ENCODE results near the gene KCNA1.

Gene KCNA1

GRCh38 chr12:4911316-4911994 lies 1.8 kb downstream of the KCNA1 start:
- no peak for DNase-seq (ENCODE audit: low read depth in 2 of 2)

GRCh38 chr12:4914720-4915119 lies 5.0 kb downstream of the KCNA1 start:
- DNase-seq (ENCODE audit: low read depth in 2 of 2): no peak

GRCh38 chr12:4915752-4916151 lies 6.0 kb downstream of the KCNA1 start:
- DNase-seq (ENCODE audit: low read depth in 2 of 2): no peak

- no peak for DNase-seq (ENCODE audit: low read depth in 2 of 2)
Measured at GRCh38 chr12:4918950-4919660, 9.4 kb downstream of the KCNA1 start.

- DNase-seq (ENCODE audit: low read depth in 2 of 2): no peak
Measured at GRCh38 chr12:4932576-4932975, 22.9 kb downstream of the KCNA1 start.

- DNase-seq (ENCODE audit: low read depth in 2 of 2): no peak
Measured at GRCh38 chr12:4933411-4933810, 23.7 kb downstream of the KCNA1 start.

- DNase-seq (ENCODE audit: low read depth in 2 of 2): no peak
Measured at GRCh38 chr12:4934407-4935035, 24.8 kb downstream of the KCNA1 start.

GRCh38 chr12:4938900-4939299 lies 29.2 kb downstream of the KCNA1 start:
- DNase-seq (ENCODE audit: low read depth in 2 of 2): no peak

GRCh38 chr12:4939418-4940023 lies 29.8 kb downstream of the KCNA1 start:
- no peak for DNase-seq (ENCODE audit: low read depth in 2 of 2)

- DNase-seq (ENCODE audit: low read depth in 2 of 2): no peak
Measured at GRCh38 chr12:4943067-4943937, 33.6 kb downstream of the KCNA1 start.

GRCh38 chr12:4943938-4944284 lies 34.2 kb downstream of the KCNA1 start:
- DNase-seq (ENCODE audit: low read depth in 2 of 2): no peak

GRCh38 chr12:4947253-4947652 lies 37.5 kb downstream of the KCNA1 start:
- DNase-seq (ENCODE audit: low read depth in 2 of 2): no peak

GRCh38 chr12:4951083-4951482 lies 41.4 kb downstream of the KCNA1 start:
- no peak for DNase-seq (ENCODE audit: low read depth in 2 of 2)

GRCh38 chr12:4951601-4952000 lies 41.9 kb downstream of the KCNA1 start:
- DNase-seq (ENCODE audit: low read depth in 2 of 2): no peak

GRCh38 chr12:4954621-4955354 lies 45.1 kb downstream of the KCNA1 start:
- DNase-seq (ENCODE audit: low read depth in 2 of 2): no peak

GRCh38 chr12:4956054-4956453 lies 46.3 kb downstream of the KCNA1 start:
- DNase-seq (ENCODE audit: low read depth in 2 of 2): no peak

- DNase-seq (ENCODE audit: low read depth in 2 of 2): no peak
Measured at GRCh38 chr12:4956968-4957367, 47.3 kb downstream of the KCNA1 start.

- DNase-seq (ENCODE audit: low read depth in 2 of 2): no peak
Measured at GRCh38 chr12:4957761-4958160, 48.1 kb downstream of the KCNA1 start.

GRCh38 chr12:4958697-4959375 lies 49.1 kb downstream of the KCNA1 start:
- no peak for DNase-seq (ENCODE audit: low read depth in 2 of 2)

- no peak for DNase-seq (ENCODE audit: low read depth in 2 of 2)
Measured at GRCh38 chr12:4959381-4959780, 49.7 kb downstream of the KCNA1 start.

GRCh38 chr12:4960030-4960429 lies 50.3 kb downstream of the KCNA1 start:
- no peak for DNase-seq (ENCODE audit: low read depth in 2 of 2)
